DMS53 (cell line): ENCODE measurements around the gene LDLRAD4.

ENCODE experiments used
- DNase-seq: peaks from one replicate; lab custom pipeline; 2025; lab: John Stamatoyannopoulos, UW

LDLRAD4 gene

GRCh38 chr18:13616525-13617035, 398.0 kb downstream of the LDLRAD4 start:
- no peak for DNase-seq

DNA sequence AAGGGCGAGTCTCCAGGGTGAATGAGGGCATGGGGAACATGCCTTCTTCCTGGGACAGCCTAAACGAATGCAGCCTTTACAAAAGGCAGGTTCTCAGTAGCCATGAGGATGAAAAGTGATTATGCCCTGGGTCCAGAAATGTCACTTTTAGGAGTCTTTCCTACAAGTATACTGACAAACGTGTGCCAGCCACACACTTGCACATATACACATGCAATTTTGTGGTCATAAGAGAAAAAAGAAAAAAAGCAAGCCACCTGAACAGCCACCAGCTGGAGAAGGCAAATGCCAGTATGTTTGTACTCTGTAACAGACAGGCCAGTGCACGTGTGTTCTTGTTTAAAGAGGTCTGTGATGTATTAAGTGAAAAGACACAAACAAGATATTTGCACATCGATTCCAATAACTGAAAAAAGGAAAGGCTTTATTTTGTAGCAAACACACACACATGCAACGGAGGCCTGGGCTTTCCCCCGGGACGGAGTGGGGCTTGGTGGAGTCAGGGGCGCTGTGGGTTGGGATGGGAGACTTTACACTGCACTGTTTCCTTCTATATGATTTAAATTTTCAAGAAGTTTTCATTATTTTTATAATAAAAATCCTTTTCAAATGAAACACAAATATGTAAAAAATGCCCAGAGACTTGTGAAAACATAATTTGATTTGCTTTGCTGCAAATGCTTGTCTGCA, 399.4 kb downstream of the LDLRAD4 start:
- DNase-seq, result no peak

DNA sequence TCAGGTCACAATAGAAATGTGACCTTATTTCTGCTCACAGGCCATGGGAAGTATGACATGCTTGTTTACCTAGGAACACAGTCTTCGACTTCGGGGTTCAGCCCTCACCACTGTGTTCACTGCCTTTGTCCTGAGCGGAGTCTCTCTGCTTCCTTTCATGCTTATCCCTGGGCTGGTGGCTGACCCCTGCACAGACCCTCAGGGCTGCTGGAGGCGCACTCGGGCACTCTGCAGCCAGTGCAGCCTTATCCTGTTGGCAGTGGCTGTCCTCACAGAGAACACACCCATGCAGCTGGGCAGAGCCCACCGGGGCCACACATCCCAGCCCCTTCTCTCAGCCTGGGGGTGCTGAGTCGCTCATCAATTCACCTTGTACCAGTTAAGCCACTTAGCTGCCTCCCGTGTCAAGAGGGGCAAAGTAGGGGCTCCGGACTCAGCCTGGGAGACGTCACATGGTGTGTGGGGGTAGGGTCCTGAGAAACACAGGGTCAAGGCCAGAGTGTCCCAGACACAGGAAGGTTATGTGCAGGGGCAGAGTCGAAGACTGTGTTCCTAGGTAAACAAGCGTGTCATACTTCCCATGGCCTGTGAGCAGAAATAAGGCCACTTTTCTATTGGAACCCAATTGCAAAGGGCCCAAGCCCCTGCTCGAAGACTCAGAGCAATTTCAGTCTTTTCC, 400.3 kb downstream of the LDLRAD4 start:
- DNase-seq, result no peak

DNA sequence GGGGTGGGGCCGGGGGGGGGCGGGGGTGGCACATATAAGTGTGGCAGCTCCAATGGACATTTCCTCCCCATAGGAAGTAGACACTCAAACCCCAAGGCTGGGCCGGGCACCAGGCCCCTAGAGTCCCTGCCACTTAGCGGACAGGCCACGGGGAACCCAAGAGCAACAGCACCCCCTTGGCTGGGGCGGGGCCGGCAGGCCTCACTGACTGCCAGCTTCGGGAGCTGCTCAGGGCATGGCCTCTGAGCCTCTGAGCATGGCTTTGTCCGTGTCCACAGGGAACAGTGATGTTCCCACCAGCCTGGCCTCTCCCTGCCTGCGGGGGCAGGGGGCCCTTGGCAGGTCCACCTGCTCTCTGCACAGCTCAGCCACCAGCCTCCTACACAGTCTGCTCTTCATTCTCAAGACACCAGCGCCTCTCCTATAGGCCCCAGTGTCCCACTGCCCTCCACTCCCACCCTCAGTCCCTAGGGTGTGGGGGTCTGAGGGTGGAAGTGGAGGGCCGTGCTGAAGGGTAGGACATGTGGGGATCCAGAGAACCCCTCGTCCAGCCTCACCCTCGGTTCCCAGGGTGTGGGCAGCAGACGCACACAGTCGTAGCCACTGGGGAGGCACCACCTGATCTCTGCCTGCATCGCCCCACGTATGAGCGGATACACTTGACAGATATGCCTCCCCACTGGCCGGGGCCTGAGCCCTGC, 401.1 kb downstream of the LDLRAD4 start:
- no peak for DNase-seq

DNA sequence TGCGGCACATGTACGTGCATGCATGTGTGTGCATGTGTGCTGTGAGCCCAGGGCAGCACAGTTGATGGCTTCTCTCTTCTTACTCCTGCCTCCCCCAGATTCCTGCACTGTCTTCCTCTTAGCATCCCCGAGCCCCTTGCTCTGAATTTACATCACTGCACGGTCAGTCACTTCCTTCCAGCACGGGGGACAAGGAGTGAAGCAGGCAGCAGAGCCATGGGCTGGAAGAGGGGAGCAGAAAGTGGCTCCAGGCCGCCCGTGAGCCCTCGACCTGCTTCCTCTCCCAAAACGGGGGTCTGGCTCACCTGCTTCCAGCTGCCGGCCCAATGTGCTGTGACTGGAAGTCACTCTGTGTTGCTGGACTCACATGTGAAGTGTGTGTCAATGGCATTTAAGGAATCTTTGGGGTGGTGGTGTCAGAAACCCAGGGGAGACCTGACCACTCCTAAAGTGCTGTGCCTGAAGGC, 401.7 kb downstream of the LDLRAD4 start:
- no peak for DNase-seq

DNA sequence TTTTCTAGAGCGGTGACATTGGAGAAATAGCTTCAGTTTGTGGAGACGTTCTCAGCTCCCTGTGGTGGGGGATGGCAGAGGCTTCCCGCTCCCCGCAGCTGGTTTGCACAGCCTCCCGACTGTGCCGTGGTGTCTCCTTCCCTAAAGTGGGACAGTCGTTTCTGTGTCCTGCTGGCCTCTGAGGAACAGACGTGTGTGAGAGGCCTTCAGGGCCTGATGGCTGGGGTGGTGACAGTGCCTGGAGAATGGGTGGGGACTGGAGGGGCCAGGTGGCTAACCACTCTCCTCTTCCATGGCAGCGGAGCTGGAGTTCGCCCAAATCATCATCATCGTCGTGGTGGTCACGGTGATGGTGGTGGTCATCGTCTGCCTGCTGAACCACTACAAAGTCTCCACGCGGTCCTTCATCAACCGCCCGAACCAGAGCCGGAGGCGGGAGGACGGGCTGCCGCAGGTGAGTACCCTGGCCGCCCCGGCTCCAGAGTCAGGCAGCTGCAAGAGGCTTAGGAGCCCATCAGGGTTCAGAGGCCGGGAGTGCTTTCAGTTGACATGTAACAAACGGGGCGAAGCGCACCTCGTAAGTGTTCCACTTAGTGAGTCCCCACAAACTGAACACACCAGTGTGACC, 402.4 kb downstream of the LDLRAD4 start:
- no peak for DNase-seq

GRCh38 chr18:13621446-13621849, 402.9 kb downstream of the LDLRAD4 start:
- no peak for DNase-seq

DNA sequence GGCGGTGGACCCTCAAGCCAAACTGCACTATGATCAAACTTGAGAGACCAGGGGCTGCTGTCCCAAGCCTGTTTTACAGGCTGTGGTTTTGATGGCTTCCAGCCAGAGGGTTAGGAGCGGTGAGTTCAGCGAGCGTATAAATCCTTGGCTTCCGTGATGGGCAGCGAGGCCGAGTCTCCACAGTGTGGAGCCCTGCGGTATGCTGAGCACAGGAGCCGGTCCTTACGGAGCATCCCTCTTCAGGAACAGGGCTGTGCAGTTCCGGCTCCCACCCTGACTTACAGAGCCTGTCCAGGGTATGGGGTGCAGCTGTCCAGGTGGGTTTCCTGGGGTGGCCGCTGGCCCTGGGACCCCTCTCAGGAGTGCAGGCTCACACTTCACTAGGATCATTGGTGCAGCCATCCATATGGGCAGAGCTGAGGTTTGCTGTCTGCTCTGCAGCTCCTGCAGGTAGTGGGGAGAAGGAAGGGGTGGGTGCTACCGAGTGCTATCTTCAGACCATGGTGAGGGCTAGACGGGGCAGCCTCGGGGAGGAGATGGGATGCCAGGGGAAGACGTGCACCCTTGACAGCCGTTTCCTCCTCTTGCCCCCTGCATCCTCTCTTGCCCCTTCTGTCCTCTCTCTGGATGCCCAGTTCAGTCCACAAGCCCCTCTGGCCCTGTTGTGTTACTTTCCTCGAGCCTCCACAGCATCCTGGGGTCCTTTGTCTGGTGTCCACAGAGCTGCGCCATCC, 403.5 kb downstream of the LDLRAD4 start:
- DNase-seq, result peak; percentile 25

DNA sequence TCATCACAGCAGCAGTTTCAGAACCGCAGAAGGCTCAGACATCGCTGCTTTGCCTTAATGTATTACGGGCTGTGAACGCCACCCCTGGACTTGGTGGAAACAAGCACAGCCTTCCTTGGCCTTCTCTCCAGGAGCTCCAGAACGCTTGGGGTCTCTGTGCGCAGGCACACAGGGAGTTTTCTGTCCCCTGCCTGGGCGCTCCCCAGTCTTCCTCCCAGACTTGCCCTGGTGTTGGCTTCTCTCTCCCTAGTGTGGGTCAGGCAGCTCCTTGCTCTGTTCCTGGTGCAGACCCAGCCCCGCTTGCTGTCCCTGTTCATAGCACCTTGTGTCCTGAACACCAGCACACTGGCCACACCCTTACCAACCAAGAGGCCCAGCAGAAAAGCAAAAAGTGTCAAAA, 404.2 kb downstream of the LDLRAD4 start:
- no peak for DNase-seq

DNA sequence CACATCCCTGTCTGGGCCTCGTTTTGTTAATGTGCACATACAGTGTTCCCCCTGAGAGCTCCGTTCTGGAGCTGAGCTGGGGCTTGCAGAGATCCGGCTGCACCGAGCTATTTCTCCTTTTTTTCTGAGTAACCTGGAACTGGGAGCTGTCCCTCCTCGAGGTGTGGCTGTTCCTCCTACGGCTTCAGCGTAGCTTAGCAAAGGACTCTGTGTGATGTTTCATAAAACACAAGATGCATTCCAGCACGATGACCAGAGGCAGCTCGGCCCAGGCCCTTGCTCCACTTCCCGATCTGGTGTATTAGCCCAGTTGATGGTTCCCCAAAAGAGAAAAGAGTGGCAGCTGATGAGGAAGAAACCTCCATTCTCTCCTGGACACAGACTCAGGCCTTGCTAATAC, 404.8 kb downstream of the LDLRAD4 start:
- DNase-seq, result no peak

DNA sequence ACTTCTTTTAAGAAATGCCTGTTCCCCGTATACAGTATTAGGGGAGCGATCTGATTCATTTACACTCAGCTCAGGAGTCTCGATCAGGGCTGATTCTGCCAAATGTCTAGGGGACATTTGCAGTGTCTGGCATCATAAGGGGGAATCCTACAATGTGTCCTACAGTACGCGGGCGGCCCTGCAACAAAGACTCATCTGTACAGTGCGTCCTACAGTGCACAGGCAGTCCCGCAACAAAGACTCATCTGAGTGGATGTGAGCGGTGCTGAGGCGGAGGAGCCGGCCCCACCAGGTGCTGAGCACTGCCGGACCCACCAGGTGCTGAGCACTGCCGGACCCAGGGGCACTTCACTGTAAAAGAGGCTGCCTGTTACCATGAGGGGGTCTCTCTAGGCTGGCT, 405.3 kb downstream of the LDLRAD4 start:
- DNase-seq, result no peak

GRCh38 chr18:13624563-13625237, 406.1 kb downstream of the LDLRAD4 start:
- DNase-seq, result no peak

DNA sequence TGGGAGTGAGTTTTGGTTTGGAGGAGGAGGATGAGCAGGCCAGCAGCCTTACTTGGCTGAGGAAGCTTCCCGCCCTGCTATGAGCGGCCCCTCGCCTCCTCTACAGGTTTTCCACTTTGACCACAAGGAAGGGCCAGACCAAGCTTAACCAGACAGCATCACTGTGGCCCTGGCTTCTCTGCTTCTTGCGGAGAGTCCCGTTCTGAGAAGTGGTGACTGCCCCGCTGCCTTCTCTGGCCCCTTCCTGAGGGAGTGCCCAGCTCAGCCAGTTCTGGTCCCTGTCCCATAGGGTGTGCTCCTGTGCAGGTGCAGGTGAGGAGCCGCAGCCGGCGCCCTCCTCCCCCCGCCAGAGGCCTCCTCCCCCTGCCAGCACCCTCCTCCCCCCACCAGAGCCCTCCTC, 406.8 kb downstream of the LDLRAD4 start:
- no peak for DNase-seq

DNA sequence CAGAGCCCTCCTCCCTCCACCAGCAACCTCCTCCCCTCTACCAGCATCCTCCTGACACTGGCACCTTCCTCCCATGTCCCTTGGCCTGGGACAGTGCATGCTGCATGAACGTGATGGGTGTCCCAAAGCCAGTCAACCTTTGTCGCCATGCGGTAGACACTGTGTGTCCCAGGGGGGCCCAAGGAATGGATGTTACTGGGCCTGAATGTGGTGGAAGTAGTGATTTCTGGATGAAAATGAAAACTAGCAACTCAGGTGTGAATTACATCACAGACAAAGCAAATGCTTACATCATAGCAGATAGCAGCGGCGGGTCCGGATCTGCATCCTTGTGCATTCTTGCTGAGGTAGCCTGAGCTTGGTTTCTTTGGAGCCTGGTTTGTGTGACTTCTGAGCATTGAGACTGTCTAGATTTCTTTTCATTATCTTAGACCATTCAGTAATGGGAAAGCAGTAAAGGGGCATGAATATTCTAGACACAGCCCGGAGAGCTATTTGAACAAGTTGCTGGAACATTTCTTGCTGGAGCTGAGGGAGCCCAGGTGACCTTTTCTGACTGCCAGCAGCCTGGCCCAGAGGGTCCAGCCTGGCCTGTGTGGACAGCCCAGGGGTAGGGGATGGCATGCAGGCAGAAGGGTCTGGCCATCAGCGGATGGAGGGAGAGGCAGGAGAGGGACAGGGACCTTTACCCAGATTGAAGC, 407.4 kb downstream of the LDLRAD4 start:
- no peak for DNase-seq

DNA sequence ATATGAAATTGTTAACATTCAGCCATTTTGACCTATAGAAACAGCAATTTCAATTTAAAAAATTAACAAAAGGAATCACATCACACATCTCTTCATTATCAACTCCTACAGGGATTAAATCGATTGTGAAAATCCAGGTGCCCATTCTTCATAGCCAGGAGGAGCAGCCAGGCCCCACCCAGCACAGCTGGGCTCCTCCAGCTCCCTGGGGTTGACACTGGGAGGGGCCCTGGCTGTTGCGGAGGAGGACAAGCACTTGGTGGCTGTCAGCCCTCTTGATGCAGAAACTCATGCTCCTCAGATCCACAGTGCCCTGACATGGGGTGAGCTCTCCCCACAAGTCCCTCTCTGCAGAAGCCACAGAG, 408.0 kb downstream of the LDLRAD4 start:
- DNase-seq, result no peak

DNA sequence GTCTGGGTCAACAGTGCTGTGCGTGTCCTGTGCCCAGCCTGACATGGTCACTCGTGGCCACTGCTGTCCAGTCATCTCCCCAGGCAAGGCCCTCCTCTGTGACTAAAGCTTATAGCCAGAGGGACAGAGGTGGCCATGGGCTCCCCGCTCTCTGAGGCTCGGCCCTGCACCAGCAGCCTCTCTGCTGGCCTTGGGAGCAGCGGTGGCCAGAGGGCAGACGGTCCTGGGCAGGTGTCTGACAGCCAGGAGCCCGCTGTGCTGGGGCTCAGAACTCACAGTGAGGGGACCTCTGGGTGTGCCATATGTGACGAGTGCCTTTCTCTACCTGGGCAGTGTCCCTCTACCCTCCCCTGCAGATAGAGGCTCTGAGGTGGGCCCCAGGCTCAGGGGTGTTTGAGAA, 409.1 kb downstream of the LDLRAD4 start:
- no peak for DNase-seq

- DNase-seq, result no peak
These were observed 409.7 kb downstream of the LDLRAD4 start for GRCh38 chr18:13628211-13628610.

GRCh38 chr18:13629841-13630715, 411.5 kb downstream of the LDLRAD4 start:
- peak; percentile 73 for DNase-seq

- DNase-seq, result no peak
These were observed 412.2 kb downstream of the LDLRAD4 start for GRCh38 chr18:13630716-13631268.
